GM21367 (cell line): ENCODE measurements around the gene FUT8.
A peak's percentile ranks its signal among the peaks of the same experiment; 100 is the strongest.

ENCODE experiments used
- ATAC-seq: cut with Tn5 transposase; IDR thresholded peaks from one replicate; pipeline ENCODE4 v1.9.1; 2021; ENCODE audit not compliant: unreplicated experiment

FUT8 gene

GRCh38 chr14:65412032-65412846 lies at the start of gene FUT8:
Gene FUT8, plus strand, starts transcription at chr14:65412730. Its CDS starts 148,834 bp downstream, at chr14:65561564.
- ATAC-seq, result peak; percentile 61

- ATAC-seq, result no peak
Measured at GRCh38 chr14:65366802-65367565, 45.5 kb upstream of the FUT8 start.

- no peak for ATAC-seq
Measured at GRCh38 chr14:65369560-65369959, 43.0 kb upstream of the FUT8 start.

- ATAC-seq, result no peak
Measured at GRCh38 chr14:65370801-65371248, 41.7 kb upstream of the FUT8 start.

GRCh38 chr14:65371784-65372183 lies 40.7 kb upstream of the FUT8 start:
- ATAC-seq, result no peak

GRCh38 chr14:65373016-65373670 lies 39.4 kb upstream of the FUT8 start:
- ATAC-seq, result no peak

GRCh38 chr14:65373671-65374039 lies 38.9 kb upstream of the FUT8 start:
- ATAC-seq, result no peak

- no peak for ATAC-seq
Measured at GRCh38 chr14:65377576-65377975, 35.0 kb upstream of the FUT8 start.

- ATAC-seq, result no peak
Measured at GRCh38 chr14:65382586-65382985, 29.9 kb upstream of the FUT8 start.

GRCh38 chr14:65387171-65387570 lies 25.4 kb upstream of the FUT8 start:
- ATAC-seq, result no peak

- no peak for ATAC-seq
Measured at GRCh38 chr14:65387628-65388027, 24.9 kb upstream of the FUT8 start.

GRCh38 chr14:65392296-65392695 lies 20.2 kb upstream of the FUT8 start:
- ATAC-seq, result no peak

GRCh38 chr14:65396082-65396910 lies 16.2 kb upstream of the FUT8 start:
- no peak for ATAC-seq

- ATAC-seq, result no peak
Measured at GRCh38 chr14:65403231-65403630, 9.3 kb upstream of the FUT8 start.

- no peak for ATAC-seq
Measured at GRCh38 chr14:65408113-65408512, 4.4 kb upstream of the FUT8 start.

GRCh38 chr14:65410640-65411039 lies 1.9 kb upstream of the FUT8 start:
- no peak for ATAC-seq

GRCh38 chr14:65411656-65412031 lies 886 bp upstream of the FUT8 start:
- peak; percentile 52 for ATAC-seq

- peak; percentile 33 for ATAC-seq
Measured at GRCh38 chr14:65412856-65413738, 567 bp downstream of the FUT8 start.

- no peak for ATAC-seq
Measured at GRCh38 chr14:65413739-65414045, 1.2 kb downstream of the FUT8 start.

- ATAC-seq, result no peak
Measured at GRCh38 chr14:65414961-65415589, 2.5 kb downstream of the FUT8 start.
